ENCODE measurements around the gene MLIP. TPM values are rescaled to one million over a fixed set of nuclear protein-coding genes. Genes with fewer than 3 reads are reported as not detected.

The MLIP gene
- polyA plus RNA-seq, 1 donor, result 0.66 TPM

Other genes with a start within 250 kb of the MLIP start
- 23.7 TPM for gene TINAG, start 197.0 kb downstream of the MLIP start, polyA plus RNA-seq

Data from large intestine (tissue), 1 donor.